Amygdala (tissue), 56 donors: ENCODE results near the gene ESR1.
"Not testable (repeated sequence)": the region's sequence is repeated elsewhere in the genome, so short reads cannot be mapped to it uniquely, and the experiment has no call there.

ENCODE experiments used
- DNase-seq, 56 donors: peaks; one replicate each; lab custom pipeline; 2025; lab: John Stamatoyannopoulos, UW

Gene ESR1

DNA sequence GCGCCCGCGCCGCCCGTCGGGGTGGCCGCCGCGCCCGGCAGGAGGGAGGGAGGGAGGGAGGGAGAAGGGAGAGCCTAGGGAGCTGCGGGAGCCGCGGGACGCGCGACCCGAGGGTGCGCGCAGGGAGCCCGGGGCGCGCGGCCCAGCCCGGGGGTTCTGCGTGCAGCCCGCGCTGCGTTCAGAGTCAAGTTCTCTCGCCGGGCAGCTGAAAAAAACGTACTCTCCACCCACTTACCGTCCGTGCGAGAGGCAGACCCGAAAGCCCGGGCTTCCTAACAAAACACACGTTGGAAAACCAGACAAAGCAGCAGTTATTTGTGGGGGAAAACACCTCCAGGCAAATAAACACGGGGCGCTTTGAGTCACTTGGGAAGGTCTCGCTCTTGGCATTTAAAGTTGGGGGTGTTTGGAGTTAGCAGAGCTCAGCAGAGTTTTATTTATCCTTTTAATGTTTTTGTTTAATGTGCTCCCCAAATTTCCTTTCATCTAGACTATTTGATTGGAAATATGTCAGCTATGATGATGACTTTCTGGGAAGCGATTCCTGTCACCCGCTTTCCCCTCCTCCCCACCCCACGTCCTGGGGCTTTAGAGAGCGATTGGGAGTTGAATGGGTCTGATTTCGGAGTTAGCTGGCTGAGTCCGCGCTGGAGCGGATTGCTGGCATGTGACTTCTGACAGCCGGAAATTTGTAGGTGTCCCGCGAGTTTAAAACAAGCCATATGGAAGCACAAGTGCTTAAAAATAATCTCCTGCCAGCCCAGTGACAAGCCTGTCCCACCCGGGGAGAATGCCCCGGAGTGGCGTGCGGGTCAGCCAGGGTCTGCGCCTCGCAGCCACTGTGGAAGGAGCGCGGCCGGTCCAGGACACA lies 1.1 kb downstream of the ESR1 start:
- DNase-seq, result no peak

DNA sequence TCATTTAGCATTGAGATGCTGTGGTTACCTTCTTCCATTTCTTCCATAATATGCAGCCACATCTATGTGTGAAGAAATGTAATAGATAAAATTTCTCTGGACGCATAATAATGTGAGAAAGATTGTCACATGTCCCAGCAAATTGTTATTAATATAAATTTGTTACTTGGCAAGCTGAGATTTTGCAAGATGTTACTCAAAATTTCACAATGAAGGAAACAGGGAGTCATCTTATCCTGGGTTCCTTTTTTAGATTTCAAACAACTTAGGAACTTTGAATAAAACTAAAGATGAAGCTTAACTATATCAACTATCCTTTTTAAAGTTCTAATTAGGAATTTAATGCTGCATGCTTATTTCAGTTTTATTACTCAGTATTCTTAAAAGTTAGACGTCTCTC lies 3.6 kb downstream of the ESR1 start:
- DNase-seq, result no peak

DNA sequence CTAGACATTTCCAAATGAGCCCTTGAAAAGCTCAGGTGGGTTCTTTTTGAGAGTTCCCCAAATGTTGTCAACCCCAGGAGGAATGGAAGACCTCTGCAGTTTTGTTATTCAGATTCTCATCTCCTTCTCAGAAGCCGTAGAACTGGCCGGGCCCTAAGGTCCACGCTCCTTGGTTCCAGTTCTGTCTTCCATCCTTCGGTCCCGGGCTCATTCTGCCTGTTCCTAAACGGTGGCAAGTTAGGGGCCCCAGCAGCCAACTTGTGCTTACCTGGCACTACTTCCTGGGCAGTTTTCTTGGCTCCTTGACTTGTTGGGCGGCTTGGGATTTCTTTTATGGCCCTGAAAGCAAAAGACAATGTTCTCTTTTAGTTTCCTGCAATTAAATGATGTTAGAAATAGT lies 6.4 kb downstream of the ESR1 start:
- no peak for DNase-seq

DNA sequence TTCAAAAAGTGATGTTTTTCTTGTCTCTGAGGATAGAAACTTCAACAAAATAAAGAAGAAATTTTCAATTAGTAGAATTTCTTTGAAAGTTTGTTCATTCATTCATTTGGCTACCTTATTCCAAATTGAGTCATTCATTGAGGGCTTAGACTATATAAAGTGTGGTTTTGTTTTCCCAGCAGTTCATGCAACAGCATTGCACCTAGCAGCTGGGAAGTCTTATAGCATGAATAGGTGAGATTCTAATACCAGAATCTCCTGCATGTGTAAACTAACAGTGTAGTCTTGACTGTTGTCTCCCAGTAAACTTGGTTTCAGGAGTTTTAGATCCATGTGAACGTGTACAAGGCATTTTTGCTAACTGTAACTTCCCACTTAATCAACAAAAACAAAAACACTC lies 7.1 kb downstream of the ESR1 start:
- no peak for DNase-seq

DNA sequence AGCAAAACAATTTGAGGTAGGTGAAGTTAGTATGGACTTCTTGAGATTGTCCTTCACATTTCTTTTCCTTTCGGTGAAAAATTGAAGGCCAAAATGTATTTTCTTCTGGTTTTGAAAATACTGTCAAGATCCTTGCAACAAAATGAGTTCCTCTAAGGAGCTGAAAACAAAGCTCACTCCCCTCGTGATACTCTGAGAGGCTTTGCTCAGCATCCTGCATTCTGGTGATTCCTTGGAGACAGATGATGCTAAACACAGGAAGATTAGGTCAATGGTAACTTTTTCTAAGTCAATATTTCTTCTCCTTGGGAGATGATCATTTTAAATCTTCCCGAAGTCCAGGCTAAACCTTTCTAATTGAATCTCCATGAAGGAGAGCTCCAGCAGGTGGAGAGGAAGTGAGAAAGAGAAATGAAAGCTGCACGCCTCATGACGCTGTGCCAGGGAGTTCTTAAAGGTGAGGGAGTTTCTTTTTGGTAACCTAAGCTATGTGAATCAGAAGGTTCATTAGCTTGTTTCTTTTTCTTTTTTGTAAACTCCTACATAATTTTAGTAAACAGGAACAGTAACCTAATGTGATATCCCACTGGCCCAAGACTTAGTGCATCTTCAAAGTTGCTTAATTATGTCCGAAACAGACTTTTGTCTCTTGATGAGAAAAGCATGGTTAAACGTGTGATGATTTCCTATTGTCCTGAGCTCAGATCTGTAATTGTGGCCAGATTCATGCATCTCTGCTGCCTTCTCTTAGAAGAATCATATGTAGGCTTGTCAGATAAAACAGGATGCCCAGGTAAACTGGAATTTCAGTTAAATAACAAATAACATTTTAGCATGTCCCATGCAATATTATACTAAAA lies 15.0 kb downstream of the ESR1 start:
- no peak for DNase-seq

DNA sequence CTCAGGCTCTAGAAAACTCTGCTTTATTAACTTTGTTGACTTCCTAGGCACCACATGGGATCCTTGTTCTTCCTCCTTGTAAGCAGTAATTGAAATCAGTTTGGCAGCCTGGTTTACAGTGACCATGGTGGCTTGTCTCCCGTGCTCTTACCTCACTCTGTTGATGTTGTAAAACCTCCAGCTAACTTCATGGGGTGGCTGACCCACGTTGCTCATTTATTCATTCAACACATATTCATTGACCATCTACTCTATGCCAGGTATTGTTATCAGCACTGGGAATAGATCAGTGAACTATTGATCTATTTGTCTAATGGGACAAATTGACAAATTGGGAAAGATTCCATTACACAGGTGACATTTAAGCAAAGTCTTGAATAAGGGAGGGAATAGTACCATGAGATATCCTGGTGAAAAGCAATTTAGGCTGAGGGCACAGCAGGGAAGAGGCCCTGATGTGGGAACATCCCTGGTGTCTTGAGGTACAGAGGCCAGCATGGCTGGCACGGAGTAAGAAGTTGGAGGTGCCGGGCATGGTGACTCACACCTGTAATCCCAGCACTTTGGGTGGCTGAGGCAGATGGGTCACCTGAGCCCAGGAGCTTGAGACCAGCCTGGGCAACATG lies 19.1 kb downstream of the ESR1 start:
- DNase-seq, result no peak

DNA sequence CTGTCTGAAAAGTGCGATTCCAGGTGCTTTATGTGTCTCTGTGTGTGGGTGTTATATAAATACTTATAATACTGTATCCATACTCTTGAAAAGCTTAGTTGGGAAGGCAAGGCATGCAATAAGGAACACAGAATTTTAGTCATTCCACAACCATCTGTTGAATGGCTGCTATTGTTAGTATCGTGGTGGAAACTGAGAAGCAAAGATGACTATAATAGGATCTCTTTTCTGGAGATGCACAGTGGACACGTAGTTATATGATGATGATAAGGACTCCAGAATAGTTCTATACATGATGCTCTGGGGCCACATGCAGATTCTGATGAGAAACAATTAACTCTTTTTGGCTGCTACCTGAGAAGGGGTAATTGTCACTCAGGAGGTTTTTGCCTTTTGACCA lies 25.2 kb downstream of the ESR1 start:
- no peak for DNase-seq

DNA sequence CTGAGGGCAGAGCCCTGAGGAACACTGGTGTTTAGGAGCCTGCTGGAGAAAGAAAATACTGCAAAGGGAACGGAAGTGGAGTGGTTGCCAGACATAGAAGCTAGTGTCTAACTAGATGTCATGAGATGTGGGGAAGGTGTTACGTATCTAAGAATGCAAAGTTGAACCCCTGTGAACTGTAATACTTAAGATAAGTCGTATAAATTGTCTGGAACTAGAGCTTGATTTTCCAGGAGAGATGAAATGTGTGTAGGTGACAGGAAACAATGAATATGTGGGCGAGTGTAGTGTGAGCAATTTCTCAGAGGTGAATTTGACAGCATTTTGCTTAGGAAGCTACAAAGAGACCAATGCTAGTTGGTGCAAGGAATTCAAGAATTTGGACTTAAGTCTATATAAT lies 27.9 kb downstream of the ESR1 start:
- DNase-seq, result no peak

DNA sequence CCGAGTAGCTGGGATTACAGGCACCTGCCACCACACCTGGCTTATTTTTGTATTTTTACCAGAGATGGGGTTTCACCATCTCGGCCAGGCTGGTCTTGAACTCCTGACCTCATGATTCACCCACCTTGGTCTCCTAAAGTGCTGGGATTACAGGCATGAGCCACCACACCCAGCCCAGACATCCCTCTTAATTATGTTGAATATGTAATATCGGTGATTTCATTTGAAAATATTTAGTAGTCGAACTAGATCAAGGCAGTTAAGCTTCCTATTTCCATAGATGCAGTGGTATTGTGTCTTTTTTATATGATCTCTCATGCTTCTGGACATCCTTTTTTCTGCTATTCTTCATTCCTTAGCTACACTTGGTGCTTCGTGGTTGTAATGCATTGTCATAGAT lies 29.7 kb downstream of the ESR1 start:
- no peak for DNase-seq

DNA sequence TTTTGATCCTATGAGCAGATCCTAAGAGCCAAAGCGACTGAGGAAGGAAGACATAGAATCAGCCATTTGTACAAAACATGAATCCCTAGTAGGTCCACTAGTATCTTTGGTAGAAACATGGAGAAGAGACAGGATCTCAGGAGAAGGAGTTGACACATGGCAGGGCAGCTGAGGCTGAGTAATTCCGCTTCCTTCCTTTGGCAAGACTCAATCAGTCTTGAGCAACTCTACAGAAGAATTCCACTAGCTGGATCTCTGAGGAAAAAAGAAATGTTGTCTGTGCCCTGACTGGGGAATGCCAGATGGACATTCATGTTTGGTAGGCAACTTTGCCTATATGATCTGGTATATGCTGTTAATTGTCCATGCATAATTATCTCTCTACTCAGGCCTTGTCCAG lies 35.3 kb downstream of the ESR1 start:
- DNase-seq, result no peak

DNA sequence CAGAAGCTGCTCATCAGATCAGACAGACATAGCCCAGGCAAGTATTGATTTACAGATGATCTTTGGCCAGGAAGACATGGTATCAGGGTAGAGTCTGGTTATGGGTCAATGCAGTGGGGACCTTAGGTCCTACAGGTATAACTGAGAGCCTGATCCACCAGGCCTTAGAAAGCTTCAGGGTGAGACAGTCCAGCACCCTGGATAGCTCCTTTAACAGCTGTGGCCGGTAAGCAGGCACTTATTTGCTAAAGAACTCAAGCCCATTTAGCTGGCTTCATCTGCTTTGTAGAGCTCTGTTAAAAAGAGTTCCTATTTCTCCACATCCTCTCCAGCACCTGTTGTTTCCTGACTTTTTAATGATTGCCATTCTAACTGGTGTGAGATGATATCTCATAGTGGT lies 39.6 kb downstream of the ESR1 start:
- DNase-seq, result no peak

DNA sequence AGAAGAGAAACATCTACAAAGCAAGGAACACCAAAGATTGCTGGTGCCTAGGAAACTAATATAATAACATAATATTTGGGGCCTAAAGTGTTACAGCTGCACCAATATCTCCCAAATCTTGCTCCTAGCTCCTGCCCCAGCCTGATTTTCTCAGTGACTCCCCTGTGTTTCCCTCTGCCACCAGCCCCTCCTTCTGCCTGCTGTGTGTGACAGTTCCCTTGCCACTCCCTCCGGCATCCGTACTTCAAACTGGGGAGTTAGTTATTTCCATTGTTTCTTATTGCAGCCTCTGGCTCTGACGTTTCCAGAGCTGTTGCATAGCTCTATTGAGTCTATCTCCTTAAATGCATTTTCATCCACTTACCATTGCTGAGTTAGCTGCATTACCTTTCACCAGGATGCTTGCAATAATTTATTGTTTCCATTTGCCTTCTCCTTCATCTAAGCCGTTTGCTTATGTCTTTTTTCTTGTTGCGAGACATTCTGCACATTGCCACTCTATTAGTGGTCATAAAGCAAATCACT lies 43.1 kb downstream of the ESR1 start:
- DNase-seq, result no peak

DNA sequence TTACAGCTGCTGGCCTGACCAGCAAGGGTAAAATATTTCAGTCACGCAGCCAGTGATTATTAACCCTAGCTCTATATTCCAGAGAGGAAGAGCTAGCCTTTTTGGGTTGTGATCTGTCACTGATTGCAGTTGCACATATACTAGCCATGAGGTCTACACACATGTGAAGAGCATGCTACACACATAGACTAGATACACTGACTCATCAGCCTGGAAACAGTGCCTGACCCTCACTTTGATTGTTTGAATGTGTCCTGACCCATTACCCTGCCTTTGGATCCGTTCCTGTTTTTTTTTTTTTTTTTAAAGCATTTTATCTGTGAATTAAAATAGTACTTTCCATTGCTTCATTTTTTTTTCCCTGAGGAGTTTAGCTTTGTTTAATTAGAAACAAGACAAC lies 50.8 kb downstream of the ESR1 start:
- DNase-seq, result no peak

DNA sequence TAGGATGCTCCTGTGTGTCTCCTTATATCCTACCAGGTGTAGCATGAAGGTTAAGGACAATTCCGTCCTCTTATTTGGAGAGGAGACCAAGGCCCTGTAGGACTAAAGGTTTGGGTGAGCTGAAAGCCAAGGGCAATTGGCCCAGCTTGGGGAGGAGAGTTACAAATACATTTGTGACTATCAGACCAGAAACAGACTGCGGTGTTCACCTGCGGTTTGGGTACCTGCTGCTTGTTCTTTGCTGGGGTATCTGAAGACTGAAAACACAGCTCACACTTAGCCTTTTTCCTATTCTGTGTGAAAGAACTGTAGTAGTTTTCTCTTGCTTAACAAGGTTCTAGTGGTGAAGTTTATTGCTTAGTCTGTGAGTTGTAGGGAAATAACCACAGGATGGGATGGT lies 55.0 kb downstream of the ESR1 start:
- no peak for DNase-seq

DNA sequence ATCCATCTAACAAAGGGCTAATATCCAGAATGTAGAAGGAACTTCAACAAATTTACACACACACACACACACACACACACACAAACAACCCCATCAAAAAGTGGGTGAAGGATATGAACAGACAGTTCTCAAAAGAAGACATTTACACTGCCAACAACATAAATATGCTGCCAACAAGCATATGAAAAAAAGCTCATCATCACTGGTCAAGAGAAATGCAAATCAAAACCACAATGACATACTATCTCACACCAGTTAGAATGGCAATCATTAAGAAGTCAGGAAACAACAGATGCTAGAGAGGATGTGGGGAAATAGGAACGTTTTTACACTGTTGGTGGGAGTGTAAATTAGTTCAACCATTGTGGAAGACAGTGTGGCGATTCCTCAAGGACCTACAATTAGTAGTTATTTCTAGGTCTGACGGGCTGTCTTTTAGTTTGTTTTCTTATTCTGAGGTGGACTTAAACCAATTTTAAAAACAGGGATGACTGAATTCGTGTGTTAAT lies 59.9 kb downstream of the ESR1 start:
- DNase-seq, result not testable (repeated sequence)

DNA sequence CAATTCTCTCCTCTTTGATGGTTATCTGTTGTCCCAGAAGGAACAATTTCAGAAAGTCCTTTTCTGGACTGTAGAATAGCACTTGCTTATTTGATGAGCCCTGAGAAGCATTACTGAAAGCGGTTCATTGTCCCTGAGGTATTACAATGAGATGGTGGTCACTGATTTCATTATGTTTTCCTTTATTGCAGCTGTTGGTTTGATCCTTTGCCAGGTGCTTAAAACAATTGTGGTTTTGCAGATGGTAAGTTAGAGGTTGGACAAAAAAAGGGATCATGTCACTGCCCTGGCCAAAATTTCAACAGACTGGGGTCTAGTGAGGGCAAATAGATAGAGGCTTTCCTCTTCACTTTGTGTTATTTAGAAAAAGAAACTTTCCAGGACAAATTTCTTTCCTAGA lies 61.9 kb downstream of the ESR1 start:
- DNase-seq, result no peak

DNA sequence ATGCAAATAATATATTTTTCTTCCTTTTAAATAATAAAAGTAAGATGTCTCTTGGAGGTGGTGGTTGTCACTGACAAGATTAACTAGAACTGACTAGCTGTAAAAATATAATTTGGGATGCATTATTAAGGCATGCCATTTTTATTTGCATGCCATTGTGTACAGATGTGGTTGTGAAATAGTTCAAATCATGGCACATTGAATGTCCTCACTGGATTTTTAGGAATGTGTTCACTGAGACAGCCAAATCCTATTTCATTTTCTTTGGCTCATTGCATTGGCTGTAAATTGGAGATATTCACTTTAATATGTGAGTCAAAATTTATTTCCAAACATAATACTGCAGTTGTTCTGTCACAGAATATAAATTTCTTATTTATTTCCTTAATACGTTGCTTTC lies 62.3 kb downstream of the ESR1 start:
- DNase-seq, result no peak

DNA sequence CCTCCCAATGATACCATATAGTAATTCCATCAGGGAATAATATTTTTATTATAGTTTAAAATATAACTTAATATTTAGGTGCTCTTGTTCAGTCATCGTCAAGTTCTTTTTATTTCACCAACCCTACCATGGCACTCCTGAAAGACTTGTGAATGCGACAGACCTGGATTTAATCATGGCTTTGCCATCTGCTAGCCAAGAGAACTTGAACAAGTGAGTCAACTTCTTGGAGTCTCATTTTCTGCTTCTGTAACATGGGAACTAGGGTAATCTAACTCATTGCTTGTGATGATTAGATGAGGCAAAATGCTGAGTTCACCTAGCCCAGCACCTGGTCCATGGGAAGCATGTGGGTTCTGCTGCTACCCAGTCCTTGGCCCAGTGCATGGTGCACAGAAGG lies 62.9 kb downstream of the ESR1 start:
- no peak for DNase-seq

DNA sequence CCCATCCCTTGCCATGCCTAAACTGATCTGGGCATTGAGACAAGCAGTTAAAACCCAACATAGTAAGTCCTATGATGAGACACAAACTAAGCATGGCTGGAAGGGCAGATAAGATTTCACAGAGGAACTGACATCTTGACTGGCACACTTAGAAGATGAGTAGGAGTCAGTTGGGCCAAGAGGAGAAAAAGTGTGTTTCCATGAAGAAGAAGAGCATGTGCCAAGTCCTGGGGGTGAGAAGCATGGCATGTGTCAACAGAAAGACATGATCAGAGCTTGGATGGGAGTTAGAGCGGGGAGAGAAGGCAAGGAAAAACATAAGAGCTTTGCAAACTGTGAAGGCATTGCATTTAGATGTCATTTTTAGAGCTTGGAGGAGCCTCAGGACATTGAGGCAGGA lies 68.0 kb downstream of the ESR1 start:
- no peak for DNase-seq

DNA sequence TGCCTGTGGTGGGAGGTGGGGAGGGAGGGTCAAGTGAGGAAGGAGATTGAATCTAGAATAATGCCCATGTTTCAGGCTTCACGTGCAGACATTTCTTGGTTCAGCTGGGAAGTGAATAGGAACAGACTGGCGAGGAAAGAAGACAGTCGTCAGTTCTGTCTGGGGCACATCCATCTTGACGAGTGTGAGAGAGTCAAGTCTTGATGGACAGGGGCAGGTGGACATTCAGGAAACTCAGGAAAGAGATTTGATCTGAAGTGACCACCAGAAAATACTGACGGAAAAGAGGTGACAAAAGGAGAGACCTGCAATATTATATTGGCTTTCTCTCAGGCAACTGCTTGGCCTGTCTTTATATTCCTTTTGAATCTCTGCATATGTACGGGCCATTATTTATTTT lies 68.6 kb downstream of the ESR1 start:
- no peak for DNase-seq

DNA sequence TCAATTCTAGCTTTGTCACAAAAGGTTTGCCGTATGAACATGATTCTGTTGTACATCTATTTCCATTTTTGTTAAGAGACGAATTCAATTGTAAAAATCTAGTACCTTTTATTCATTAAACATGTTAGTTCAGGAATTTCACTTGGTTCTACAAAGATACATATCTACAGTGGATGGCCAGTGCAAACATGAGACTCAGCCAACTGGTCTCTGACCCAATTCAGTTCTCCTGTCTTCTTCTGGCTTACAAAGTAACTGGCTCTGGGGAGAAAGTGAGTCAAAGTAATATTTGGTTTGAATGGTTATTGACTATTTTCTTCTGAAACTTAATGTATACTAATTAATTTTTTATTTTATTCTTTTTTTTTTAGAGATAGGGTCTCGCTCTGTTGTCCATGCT lies 70.0 kb downstream of the ESR1 start:
- no peak for DNase-seq
